ENCODE results near the gene MTAP. TPM values are rescaled to one million over a fixed set of nuclear protein-coding genes. Genes with fewer than 3 reads are reported as not detected.

The MTAP gene
- total and polyA plus RNA-seq, 12 donors: 4.9 to 26.2 (median 20.6) TPM

GRCh38 chr9:21853414-21853813 is 51.0 kb downstream of the MTAP start:
- Histone ChIP-seq H3K36me3 (peaks cover 0 to 70% (median 0%) of the 10 kb centered on the region in 9 donors), H3K27me3 (no peaks in the 10 kb centered on the region), H3K9me3 (peaks cover 0 to 10% (median 6%) of the 10 kb centered on the region in 11 donors), H3K4me3 (no peak overlapping the region), H3K27ac (no peak overlapping the region), H3K4me1 (peaks cover 0 to 12% (median 0%) of the 10 kb centered on the region in 9 donors)
- DNase-seq: no peak
- TF ChIP-seq CTCF (IDR thresholded peaks at IDR 0.05): no peak
- 98 to 100% methylated on average over 2 of the region's 2 CpGs for WGBS, 2 donors
- intact Hi-C loops (cut with DNase I): no loop called here
- ATAC-seq: no peak

GRCh38 chr9:21854119-21854518 is 51.7 kb downstream of the MTAP start:
- peaks cover 0 to 72% (median 0%) of the 10 kb centered on the region in 9 donors for H3K36me3 ChIP-seq
- H3K4me1 ChIP-seq: peaks cover 0 to 12% (median 0%) of the 10 kb centered on the region in 9 donors
- peaks cover 0 to 3% (median 0%) of the 10 kb centered on the region in 11 donors for H3K9me3 ChIP-seq
- H3K4me3 ChIP-seq: no peak overlapping the region
- intact Hi-C loops (cut with DNase I): no loop called here
- WGBS, 2 donors: 94 to 96% methylated on average over 4 of the region's 4 CpGs
- no peaks in the 10 kb centered on the region for H3K27me3 ChIP-seq
- H3K27ac ChIP-seq: no peak overlapping the region
- no peak for DNase-seq
- TF ChIP-seq CTCF (IDR thresholded peaks at IDR 0.05): no peak
- ATAC-seq: no peak

- no peaks in the 10 kb centered on the region for H3K27me3 ChIP-seq
- intact Hi-C loops (cut with DNase I): no loop called here
- no peak for TF ChIP-seq CTCF (IDR thresholded peaks at IDR 0.05)
- H3K4me1 ChIP-seq: peaks cover 0 to 12% (median 0%) of the 10 kb centered on the region in 9 donors
- H3K9me3 ChIP-seq: no peaks in the 10 kb centered on the region
- 79 to 88% methylated on average over 11 of the region's 11 CpGs for WGBS, 2 donors
- DNase-seq (no peak), ATAC-seq (no peak)
- no peak overlapping the region for H3K4me3 ChIP-seq
- H3K27ac ChIP-seq: no peak overlapping the region
- peaks cover 0 to 73% (median 0%) of the 10 kb centered on the region in 9 donors for H3K36me3 ChIP-seq
Observed at GRCh38 chr9:21854594-21854993, 52.2 kb downstream of the MTAP start.

- Histone ChIP-seq H3K27me3 (no peaks in the 10 kb centered on the region), H3K27ac (peak overlapping the region in 1 of 10 donors; percentile 38), H3K9me3 (no peaks in the 10 kb centered on the region), H3K36me3 (peaks cover 0 to 83% (median 9%) of the 10 kb centered on the region in 9 donors), H3K4me3 (no peak overlapping the region), H3K4me1 (peaks cover 0 to 12% (median 0%) of the 10 kb centered on the region in 9 donors)
- intact Hi-C loops (cut with DNase I): no loop called here
- ATAC-seq (peak in 1 of 8 donors; percentile 16), DNase-seq (no peak)
- no peak for TF ChIP-seq CTCF (IDR thresholded peaks at IDR 0.05)
- 80 to 82% methylated on average over 5 of the region's 5 CpGs for WGBS, 2 donors
Observed at GRCh38 chr9:21856301-21857094, 54.1 kb downstream of the MTAP start.
